Astrocyte of the spinal cord (primary cell): Measurements from ENCODE around the gene ZNF664.

ENCODE experiments used
- DNase-seq: peaks from one replicate; pipeline ENCODE4 v3.0.0; 2011; ENCODE audit warnings: low read depth, low spot score
- H3K4me3 ChIP-seq: 2 replicates; pipeline ENCODE4 v1.5.1; 2011; ENCODE audit warnings: low read depth, mild to moderate bottlenecking, low read length, moderate library complexity
- in situ Hi-C: cut with HindIII; loops from 2 replicates; pipeline ENCODE4 v1.10.0; 2017; ENCODE audit warnings: low sequenced_read_pairs
- TF ChIP-seq, protein P1 (sequence below): IDR thresholded peaks from 2 replicates; pipeline ENCODE4 v1.5.1; 2012; ENCODE audit warnings: low read depth, mild to moderate bottlenecking, low read length, inconsistent platforms

Gene ZNF664

DNA sequence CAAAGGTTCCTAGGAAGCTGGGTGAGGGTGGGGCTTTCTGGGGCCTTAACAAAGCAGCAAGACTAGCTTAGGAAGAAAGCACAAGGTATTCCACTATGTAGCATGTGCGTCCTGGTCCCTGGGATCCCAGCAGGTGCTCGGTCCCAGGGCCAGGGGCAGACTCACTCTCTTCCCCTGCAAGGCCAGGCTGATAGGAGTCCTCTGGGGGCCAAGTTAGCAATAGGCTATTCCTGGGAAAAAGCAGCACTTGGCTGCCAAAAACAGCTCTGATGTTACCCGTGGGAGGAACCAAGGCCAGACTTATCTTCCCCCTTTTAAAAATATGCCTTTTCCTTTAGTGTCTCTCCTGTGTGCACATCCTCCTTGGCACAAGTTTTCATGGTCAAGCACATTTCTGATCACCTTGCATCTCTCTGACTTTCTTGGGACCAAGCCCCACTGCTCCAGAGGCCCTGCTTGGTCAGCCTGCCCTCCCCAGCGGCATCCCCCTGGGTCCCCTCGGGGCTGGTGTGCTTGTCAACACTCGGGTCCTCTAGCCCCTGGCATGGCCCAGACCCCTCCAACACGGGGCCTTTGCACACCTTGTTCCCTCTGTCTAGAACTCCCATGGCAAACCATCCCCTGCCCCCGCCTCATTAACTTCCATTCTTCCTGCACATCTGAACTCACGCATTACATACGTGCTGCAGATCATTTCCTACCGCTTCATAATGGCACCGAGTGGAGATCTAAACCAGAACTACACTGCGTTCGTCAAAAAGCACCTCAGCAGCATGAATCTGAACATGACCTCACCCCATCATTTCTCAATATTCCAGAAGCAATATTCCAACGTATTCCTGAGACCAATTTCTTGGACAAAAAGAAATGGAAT, 22.3 kb upstream of the ZNF664 start:
- DNase-seq = no peak
- no peak overlapping the region for H3K4me3 ChIP-seq
- TF ChIP-seq, protein P1, sequence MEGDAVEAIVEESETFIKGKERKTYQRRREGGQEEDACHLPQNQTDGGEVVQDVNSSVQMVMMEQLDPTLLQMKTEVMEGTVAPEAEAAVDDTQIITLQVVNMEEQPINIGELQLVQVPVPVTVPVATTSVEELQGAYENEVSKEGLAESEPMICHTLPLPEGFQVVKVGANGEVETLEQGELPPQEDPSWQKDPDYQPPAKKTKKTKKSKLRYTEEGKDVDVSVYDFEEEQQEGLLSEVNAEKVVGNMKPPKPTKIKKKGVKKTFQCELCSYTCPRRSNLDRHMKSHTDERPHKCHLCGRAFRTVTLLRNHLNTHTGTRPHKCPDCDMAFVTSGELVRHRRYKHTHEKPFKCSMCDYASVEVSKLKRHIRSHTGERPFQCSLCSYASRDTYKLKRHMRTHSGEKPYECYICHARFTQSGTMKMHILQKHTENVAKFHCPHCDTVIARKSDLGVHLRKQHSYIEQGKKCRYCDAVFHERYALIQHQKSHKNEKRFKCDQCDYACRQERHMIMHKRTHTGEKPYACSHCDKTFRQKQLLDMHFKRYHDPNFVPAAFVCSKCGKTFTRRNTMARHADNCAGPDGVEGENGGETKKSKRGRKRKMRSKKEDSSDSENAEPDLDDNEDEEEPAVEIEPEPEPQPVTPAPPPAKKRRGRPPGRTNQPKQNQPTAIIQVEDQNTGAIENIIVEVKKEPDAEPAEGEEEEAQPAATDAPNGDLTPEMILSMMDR = no peak
- in situ Hi-C loops = no loop called here

DNA sequence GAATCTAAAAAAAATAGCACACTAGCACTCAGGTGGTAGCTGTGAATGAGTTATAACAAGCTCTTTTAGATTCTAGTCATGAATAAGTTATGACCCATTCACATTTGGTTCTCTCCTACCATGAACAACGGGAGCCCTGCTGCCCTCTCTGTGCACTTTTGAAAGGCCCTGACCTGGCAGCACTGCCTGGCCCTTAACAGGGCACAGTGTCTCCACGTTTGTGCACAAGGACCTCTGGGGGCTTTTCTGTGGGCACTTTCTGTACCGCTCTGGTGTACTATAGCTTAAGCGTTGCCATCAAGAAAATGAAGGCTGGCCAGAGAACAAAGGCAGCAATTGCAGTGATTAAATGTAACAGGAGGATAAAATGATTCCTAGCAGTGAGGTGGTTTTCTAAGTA, 21.5 kb upstream of the ZNF664 start:
- TF ChIP-seq, protein P1 = no peak
- in situ Hi-C loops = no loop called here
- no peak for DNase-seq
- no peak overlapping the region for H3K4me3 ChIP-seq

DNA sequence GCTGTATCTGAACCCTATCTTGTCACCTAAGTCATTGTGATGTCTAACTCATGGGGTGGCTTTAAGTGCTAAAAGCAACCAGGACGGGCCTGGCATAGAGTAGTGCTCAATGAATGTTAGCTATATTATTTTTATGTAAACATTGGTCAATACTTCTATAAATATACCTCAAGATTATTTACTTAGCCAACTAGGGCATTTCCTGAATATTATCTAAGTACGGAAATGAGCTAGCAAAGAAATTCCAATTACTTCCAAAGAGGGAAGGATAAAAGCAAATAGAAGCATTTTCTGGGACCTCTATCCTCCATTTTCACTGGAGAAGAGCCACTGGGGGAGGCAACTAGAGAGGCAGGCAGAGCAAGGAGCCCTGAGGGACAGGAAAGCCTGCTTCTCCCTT, 21.0 kb upstream of the ZNF664 start:
- in situ Hi-C loops = no loop called here
- TF ChIP-seq, protein P1 = no peak
- DNase-seq = no peak
- no peak overlapping the region for H3K4me3 ChIP-seq

DNA sequence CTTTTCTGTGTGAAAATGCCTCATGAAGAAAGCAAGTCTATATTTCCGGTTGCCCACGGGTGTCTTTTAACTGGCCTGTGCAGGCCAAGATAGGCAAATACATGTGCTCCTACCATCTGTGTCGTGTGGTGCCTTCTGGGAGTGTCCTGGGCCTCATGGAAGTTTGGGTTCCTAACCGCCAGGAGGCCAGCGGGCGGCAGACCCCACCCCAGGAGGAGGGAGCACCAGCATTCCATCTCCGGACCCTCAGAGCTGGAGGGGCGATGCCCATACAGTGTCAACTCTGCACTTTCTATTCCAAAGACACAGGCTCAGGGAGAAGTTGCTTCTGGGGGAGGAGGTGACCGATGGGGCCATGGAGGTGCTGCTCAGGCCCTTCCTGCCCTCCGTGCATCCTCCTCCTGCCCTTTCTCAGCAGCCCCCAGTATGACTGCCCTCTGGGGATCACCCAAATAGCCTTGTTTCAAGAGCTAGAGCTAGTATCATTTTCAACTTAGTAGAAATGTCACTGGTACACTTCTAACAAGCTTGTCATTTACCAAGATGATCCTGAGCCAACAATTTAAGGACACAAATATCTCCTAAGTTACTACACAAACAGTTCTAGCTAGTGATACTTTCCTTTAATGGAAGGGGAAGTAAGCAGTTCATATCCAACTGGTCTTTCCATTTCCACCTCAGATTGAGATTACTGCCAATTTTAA, 18.2 kb upstream of the ZNF664 start:
- H3K4me3 ChIP-seq = no peak overlapping the region
- TF ChIP-seq, protein P1 = no peak
- DNase-seq = no peak
- in situ Hi-C loops = no loop called here

DNA sequence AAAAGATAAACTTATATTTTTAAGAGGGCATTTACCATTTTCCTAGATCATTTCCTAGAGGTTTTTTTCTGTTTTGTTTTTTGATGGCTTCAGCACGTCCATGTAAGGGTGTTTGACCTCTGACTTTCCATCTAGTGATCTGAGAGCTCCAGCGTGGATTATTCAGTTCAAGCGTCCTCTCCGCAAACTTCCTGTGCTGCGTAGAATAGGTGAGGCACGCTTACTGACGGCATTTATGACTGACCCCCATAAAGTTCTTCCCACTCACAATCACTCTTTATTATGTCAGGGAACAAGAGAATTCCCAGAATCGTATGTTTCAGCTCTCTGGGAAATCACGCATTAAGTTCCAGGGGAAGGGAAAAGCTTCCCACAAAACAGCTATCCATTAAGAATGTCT, 16.8 kb upstream of the ZNF664 start:
- TF ChIP-seq, protein P1 = no peak
- H3K4me3 ChIP-seq = no peak overlapping the region
- no peak for DNase-seq
- in situ Hi-C loops = no loop called here

DNA sequence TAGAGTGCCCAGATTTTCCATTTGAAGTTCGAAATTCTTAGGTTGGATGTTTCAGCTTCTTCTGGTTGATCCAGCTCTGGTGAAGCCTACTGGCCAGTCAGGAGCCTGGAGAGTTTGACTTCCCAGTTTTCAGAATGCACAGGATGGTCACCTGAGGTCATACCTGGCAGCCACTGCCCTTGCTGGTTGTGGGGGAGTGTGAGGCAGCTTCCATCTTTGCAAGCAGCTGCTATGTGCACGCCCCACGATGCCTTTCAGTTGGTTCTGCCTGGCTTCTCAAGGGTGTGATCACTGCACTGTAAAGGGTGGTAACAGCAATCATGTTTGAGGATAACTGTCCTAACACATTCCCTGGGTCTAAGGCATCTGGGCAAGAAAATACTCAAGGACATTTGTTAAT, 15.8 kb upstream of the ZNF664 start:
- TF ChIP-seq, protein P1 = no peak
- in situ Hi-C loops = no loop called here

More for the DNA sequence above, 15.8 kb upstream of the ZNF664 start:
- H3K4me3 ChIP-seq = no peak overlapping the region
- DNase-seq = no peak
